Right lobe of liver (tissue), 4 donors: Measurements from ENCODE around the gene COL4A1.

Source experiments
- POLR2A ChIP-seq: fragments of 450-650 bp; IDR thresholded peaks from one replicate; pipeline ENCODE4 v1.6.1; 2017; ENCODE audit warnings: antibody characterized with exemption, mild to moderate bottlenecking
- TF ChIP-seq, protein P1 (sequence below), 4 donors: fragments of 200-600 bp in 3 of 4; fragments of 450-650 bp in 1 of 4; IDR thresholded peaks; one replicate each; pipeline versions ENCODE4 v1.5.1 to v1.8.0; 2016 to 2022; ENCODE audit warnings: antibody characterized with exemption in 4 of 4, mild to moderate bottlenecking in 2 of 4
- donor health status: DM: no; HTN: no; CAD: no.
- donor health status: DM: no; HTN: no; CAD: no.
- donor health status: DM: no; HTN: yes; CAD: no.

DNA sequence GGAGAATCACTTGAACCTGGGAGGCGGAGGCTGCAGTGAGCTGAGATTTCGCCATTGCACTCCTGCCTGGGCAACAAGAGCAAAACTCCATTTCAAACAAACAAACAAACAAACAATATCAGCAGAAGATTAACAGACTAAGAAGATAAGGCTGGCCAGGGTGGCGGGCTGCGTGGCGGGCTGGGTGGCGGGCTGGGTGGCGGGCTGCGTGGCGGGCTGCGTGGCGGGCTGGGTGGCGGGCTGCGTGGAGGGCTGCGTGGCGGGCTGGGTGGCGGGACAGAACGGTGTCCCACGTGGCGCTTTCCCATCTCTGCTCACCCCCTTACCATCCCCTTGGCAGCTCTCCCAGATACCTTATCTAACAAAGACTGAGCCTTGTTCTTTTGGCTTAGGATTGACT, 196.2 kb downstream of the COL4A1 start:
- TF ChIP-seq, protein P1, sequence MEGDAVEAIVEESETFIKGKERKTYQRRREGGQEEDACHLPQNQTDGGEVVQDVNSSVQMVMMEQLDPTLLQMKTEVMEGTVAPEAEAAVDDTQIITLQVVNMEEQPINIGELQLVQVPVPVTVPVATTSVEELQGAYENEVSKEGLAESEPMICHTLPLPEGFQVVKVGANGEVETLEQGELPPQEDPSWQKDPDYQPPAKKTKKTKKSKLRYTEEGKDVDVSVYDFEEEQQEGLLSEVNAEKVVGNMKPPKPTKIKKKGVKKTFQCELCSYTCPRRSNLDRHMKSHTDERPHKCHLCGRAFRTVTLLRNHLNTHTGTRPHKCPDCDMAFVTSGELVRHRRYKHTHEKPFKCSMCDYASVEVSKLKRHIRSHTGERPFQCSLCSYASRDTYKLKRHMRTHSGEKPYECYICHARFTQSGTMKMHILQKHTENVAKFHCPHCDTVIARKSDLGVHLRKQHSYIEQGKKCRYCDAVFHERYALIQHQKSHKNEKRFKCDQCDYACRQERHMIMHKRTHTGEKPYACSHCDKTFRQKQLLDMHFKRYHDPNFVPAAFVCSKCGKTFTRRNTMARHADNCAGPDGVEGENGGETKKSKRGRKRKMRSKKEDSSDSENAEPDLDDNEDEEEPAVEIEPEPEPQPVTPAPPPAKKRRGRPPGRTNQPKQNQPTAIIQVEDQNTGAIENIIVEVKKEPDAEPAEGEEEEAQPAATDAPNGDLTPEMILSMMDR (IDR thresholded peaks at IDR 0.05): no peak
- TF ChIP-seq POLR2A: no peak
